Stimulated activated CD4-positive, alpha-beta T cell treated with anti-CD3 and anti-CD28 coated beads, Interleukin-2, amount 100 ng/mL, for 24 hours (primary cell): ENCODE results near the gene PPM1M.
"Not testable (repeated sequence)": the region's sequence is repeated elsewhere in the genome, so short reads cannot be mapped to it uniquely, and the experiment has no call there.

Experiments
- DNase-seq, 2 donors: peaks; one replicate each; pipeline ENCODE4 v3.0.0-alpha.2; 2020

The PPM1M gene

GRCh38 chr3:52248165-52248541, 2.6 kb downstream of the PPM1M start:
- peak in 1 of 2 donors; percentile 4 for DNase-seq

GRCh38 chr3:52248816-52249547, 3.4 kb downstream of the PPM1M start:
- DNase-seq, result no peak

GRCh38 chr3:52249683-52250082, 4.1 kb downstream of the PPM1M start:
- no peak for DNase-seq

- DNase-seq, result no peak
Measured at GRCh38 chr3:52250122-52250521, 4.6 kb downstream of the PPM1M start.

- DNase-seq, result peak; percentile 80 to 82
Measured at GRCh38 chr3:52253314-52254304, 8.1 kb downstream of the PPM1M start.

- DNase-seq, result no peak
Measured at GRCh38 chr3:52254608-52255007, 9.0 kb downstream of the PPM1M start.

- DNase-seq, result no peak
Measured at GRCh38 chr3:52256159-52256558, 10.6 kb downstream of the PPM1M start.

GRCh38 chr3:52256622-52257021, 11.1 kb downstream of the PPM1M start:
- DNase-seq, result no peak

- DNase-seq, result no peak
Measured at GRCh38 chr3:52257911-52258310, 12.4 kb downstream of the PPM1M start.

- DNase-seq, result no peak
Measured at GRCh38 chr3:52259035-52259434, 13.5 kb downstream of the PPM1M start.

GRCh38 chr3:52259448-52259847, 13.9 kb downstream of the PPM1M start:
- DNase-seq, result no peak

- DNase-seq, result no peak
Measured at GRCh38 chr3:52262447-52262846, 16.9 kb downstream of the PPM1M start.

GRCh38 chr3:52265387-52265786, 19.8 kb downstream of the PPM1M start:
- no peak for DNase-seq

- DNase-seq, result peak in 1 of 2 donors; percentile 58
Measured at GRCh38 chr3:52268036-52268435, 22.5 kb downstream of the PPM1M start.

GRCh38 chr3:52269776-52270175, 24.2 kb downstream of the PPM1M start:
- no peak for DNase-seq

- no peak for DNase-seq
Measured at GRCh38 chr3:52270252-52270754, 24.7 kb downstream of the PPM1M start.

- DNase-seq, result not testable (repeated sequence)
Measured at GRCh38 chr3:52272172-52272571, 26.6 kb downstream of the PPM1M start.

- DNase-seq, result no peak
Measured at GRCh38 chr3:52272831-52273230, 27.3 kb downstream of the PPM1M start.

GRCh38 chr3:52274781-52275180, 29.2 kb downstream of the PPM1M start:
- not testable (repeated sequence) for DNase-seq

GRCh38 chr3:52277071-52277964, 31.8 kb downstream of the PPM1M start:
- peak; percentile 80 to 85 for DNase-seq

- peak; percentile 72 to 74 for DNase-seq
Measured at GRCh38 chr3:52277972-52278509, 32.5 kb downstream of the PPM1M start.

GRCh38 chr3:52278510-52279069, 33.0 kb downstream of the PPM1M start, which contains the start of gene WDR82:
Gene WDR82 (minus strand): TSS chr3:52278649. CDS start chr3:52278361, 288 bp downstream.
- DNase-seq, result peak; percentile 99 to 100
